Measurements from ENCODE around the gene TSKS.

Gene TSKS, protein sequence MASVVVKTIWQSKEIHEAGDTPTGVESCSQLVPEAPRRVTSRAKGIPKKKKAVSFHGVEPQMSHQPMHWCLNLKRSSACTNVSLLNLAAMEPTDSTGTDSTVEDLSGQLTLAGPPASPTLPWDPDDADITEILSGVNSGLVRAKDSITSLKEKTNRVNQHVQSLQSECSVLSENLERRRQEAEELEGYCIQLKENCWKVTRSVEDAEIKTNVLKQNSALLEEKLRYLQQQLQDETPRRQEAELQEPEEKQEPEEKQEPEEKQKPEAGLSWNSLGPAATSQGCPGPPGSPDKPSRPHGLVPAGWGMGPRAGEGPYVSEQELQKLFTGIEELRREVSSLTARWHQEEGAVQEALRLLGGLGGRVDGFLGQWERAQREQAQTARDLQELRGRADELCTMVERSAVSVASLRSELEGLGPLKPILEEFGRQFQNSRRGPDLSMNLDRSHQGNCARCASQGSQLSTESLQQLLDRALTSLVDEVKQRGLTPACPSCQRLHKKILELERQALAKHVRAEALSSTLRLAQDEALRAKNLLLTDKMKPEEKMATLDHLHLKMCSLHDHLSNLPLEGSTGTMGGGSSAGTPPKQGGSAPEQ

GRCh38 chr19:49763230-49763629, at the start of gene TSKS:
Gene TSKS, minus strand, starts transcription at chr19:49763306. Its CDS starts 59 bp downstream, at chr19:49763247.
- Histone ChIP-seq H3K9ac (ENCODE audit: low read depth, low read length) (no peak within 1 kb of the TSS), H3K27me3 (ENCODE audit: control insufficient read depth, insufficient read depth, low read length) (no peaks in the 10 kb centered on the region), H3K4me3 (ENCODE audit: low read depth, low read length) (no peak within 1 kb of the TSS), H3K27ac (ENCODE audit: low read depth, low read length) (no peak within 1 kb of the TSS), H3K4me1 (ENCODE audit: control insufficient read depth, insufficient read depth, low read length) (peaks cover 16% of the 10 kb centered on the region; the same call in 1 of the 2 replicates), H3K9me3 (ENCODE audit: control insufficient read depth, insufficient read depth, low read length) (no peaks in the 10 kb centered on the region), H3K36me3 (ENCODE audit: control insufficient read depth, insufficient read depth, low read length) (no peaks in the 10 kb centered on the region)

GRCh38 chr19:49812452-49812996, 49.4 kb upstream of the TSKS start:
- H3K27me3 ChIP-seq (ENCODE audit: control insufficient read depth, insufficient read depth, low read length): no peaks in the 10 kb centered on the region
- H3K27ac ChIP-seq (ENCODE audit: low read depth, low read length): peak overlapping the region; percentile 97
- H3K9ac ChIP-seq (ENCODE audit: low read depth, low read length): peak overlapping the region; percentile 74
- peaks cover under 1% of the 10 kb centered on the region; the same call in 1 of the 2 replicates for H3K36me3 ChIP-seq (ENCODE audit: control insufficient read depth, insufficient read depth, low read length)
- H3K9me3 ChIP-seq (ENCODE audit: control insufficient read depth, insufficient read depth, low read length): no peaks in the 10 kb centered on the region
- peaks cover 12% of the 10 kb centered on the region for H3K4me1 ChIP-seq (ENCODE audit: control insufficient read depth, insufficient read depth, low read length)
- H3K4me3 ChIP-seq (ENCODE audit: low read depth, low read length): peak overlapping the region; percentile 74

- Histone ChIP-seq H3K4me1 (ENCODE audit: control insufficient read depth, insufficient read depth, low read length) (peaks cover 12% of the 10 kb centered on the region), H3K9ac (ENCODE audit: low read depth, low read length) (no peak overlapping the region), H3K36me3 (ENCODE audit: control insufficient read depth, insufficient read depth, low read length) (peaks cover 7% of the 10 kb centered on the region), H3K4me3 (ENCODE audit: low read depth, low read length) (no peak overlapping the region), H3K9me3 (ENCODE audit: control insufficient read depth, insufficient read depth, low read length) (no peaks in the 10 kb centered on the region), H3K27ac (ENCODE audit: low read depth, low read length) (no peak overlapping the region), H3K27me3 (ENCODE audit: control insufficient read depth, insufficient read depth, low read length) (no peaks in the 10 kb centered on the region)
Observed at GRCh38 chr19:49811328-49811727, 48.2 kb upstream of the TSKS start.

- no peaks in the 10 kb centered on the region for H3K27me3 ChIP-seq (ENCODE audit: control insufficient read depth, insufficient read depth, low read length)
- H3K9me3 ChIP-seq (ENCODE audit: control insufficient read depth, insufficient read depth, low read length): no peaks in the 10 kb centered on the region
- peaks cover 12% of the 10 kb centered on the region for H3K4me1 ChIP-seq (ENCODE audit: control insufficient read depth, insufficient read depth, low read length)
- no peak overlapping the region for H3K9ac ChIP-seq (ENCODE audit: low read depth, low read length)
- H3K27ac ChIP-seq (ENCODE audit: low read depth, low read length): no peak overlapping the region
- peak overlapping the region; percentile 78; the same call in 1 of the 2 replicates for H3K4me3 ChIP-seq (ENCODE audit: low read depth, low read length)
- H3K36me3 ChIP-seq (ENCODE audit: control insufficient read depth, insufficient read depth, low read length): peaks cover 7% of the 10 kb centered on the region
Observed at GRCh38 chr19:49809941-49810389, 46.9 kb upstream of the TSKS start.

GRCh38 chr19:49809160-49809940, 46.2 kb upstream of the TSKS start:
- H3K4me1 ChIP-seq (ENCODE audit: control insufficient read depth, insufficient read depth, low read length): peaks cover 12% of the 10 kb centered on the region
- peaks cover 7% of the 10 kb centered on the region for H3K36me3 ChIP-seq (ENCODE audit: control insufficient read depth, insufficient read depth, low read length)
- no peaks in the 10 kb centered on the region for H3K27me3 ChIP-seq (ENCODE audit: control insufficient read depth, insufficient read depth, low read length)
- peak overlapping the region; percentile 40 for H3K27ac ChIP-seq (ENCODE audit: low read depth, low read length)
- H3K4me3 ChIP-seq (ENCODE audit: low read depth, low read length): peak overlapping the region; percentile 78
- H3K9me3 ChIP-seq (ENCODE audit: control insufficient read depth, insufficient read depth, low read length): no peaks in the 10 kb centered on the region
- H3K9ac ChIP-seq (ENCODE audit: low read depth, low read length): no peak overlapping the region; the same call in 1 of the 2 replicates

- no peaks in the 10 kb centered on the region for H3K9me3 ChIP-seq (ENCODE audit: control insufficient read depth, insufficient read depth, low read length)
- H3K27me3 ChIP-seq (ENCODE audit: control insufficient read depth, insufficient read depth, low read length): no peaks in the 10 kb centered on the region
- H3K4me3 ChIP-seq (ENCODE audit: low read depth, low read length): peak overlapping the region; percentile 78
- peak overlapping the region; percentile 59 for H3K27ac ChIP-seq (ENCODE audit: low read depth, low read length)
- H3K9ac ChIP-seq (ENCODE audit: low read depth, low read length): no peak overlapping the region; the same call in 1 of the 2 replicates
- peaks cover 10% of the 10 kb centered on the region for H3K4me1 ChIP-seq (ENCODE audit: control insufficient read depth, insufficient read depth, low read length)
- H3K36me3 ChIP-seq (ENCODE audit: control insufficient read depth, insufficient read depth, low read length): peaks cover 10% of the 10 kb centered on the region
Observed at GRCh38 chr19:49808711-49809159, 45.6 kb upstream of the TSKS start.

- Histone ChIP-seq H3K9me3 (ENCODE audit: control insufficient read depth, insufficient read depth, low read length) (no peaks in the 10 kb centered on the region), H3K27me3 (ENCODE audit: control insufficient read depth, insufficient read depth, low read length) (no peaks in the 10 kb centered on the region), H3K9ac (ENCODE audit: low read depth, low read length) (no peak overlapping the region), H3K27ac (ENCODE audit: low read depth, low read length) (peak overlapping the region; percentile 59), H3K4me1 (ENCODE audit: control insufficient read depth, insufficient read depth, low read length) (peaks cover 10% of the 10 kb centered on the region), H3K4me3 (ENCODE audit: low read depth, low read length) (peak overlapping the region; percentile 51; the same call in 1 of the 2 replicates), H3K36me3 (ENCODE audit: control insufficient read depth, insufficient read depth, low read length) (peaks cover 17% of the 10 kb centered on the region)
Observed at GRCh38 chr19:49807904-49808675, 45.0 kb upstream of the TSKS start.

- H3K9me3 ChIP-seq (ENCODE audit: control insufficient read depth, insufficient read depth, low read length): no peaks in the 10 kb centered on the region
- H3K4me3 ChIP-seq (ENCODE audit: low read depth, low read length): no peak overlapping the region
- no peak overlapping the region for H3K27ac ChIP-seq (ENCODE audit: low read depth, low read length)
- H3K9ac ChIP-seq (ENCODE audit: low read depth, low read length): no peak overlapping the region
- no peaks in the 10 kb centered on the region for H3K27me3 ChIP-seq (ENCODE audit: control insufficient read depth, insufficient read depth, low read length)
- H3K4me1 ChIP-seq (ENCODE audit: control insufficient read depth, insufficient read depth, low read length): peaks cover 12% of the 10 kb centered on the region
- H3K36me3 ChIP-seq (ENCODE audit: control insufficient read depth, insufficient read depth, low read length): peaks cover 22% of the 10 kb centered on the region
Observed at GRCh38 chr19:49807058-49807903, 44.2 kb upstream of the TSKS start.

GRCh38 chr19:49806620-49806959, 43.5 kb upstream of the TSKS start:
- Histone ChIP-seq H3K36me3 (ENCODE audit: control insufficient read depth, insufficient read depth, low read length) (peaks cover 22% of the 10 kb centered on the region), H3K9me3 (ENCODE audit: control insufficient read depth, insufficient read depth, low read length) (no peaks in the 10 kb centered on the region), H3K27ac (ENCODE audit: low read depth, low read length) (no peak overlapping the region), H3K4me1 (ENCODE audit: control insufficient read depth, insufficient read depth, low read length) (peaks cover 12% of the 10 kb centered on the region), H3K9ac (ENCODE audit: low read depth, low read length) (no peak overlapping the region), H3K27me3 (ENCODE audit: control insufficient read depth, insufficient read depth, low read length) (no peaks in the 10 kb centered on the region), H3K4me3 (ENCODE audit: low read depth, low read length) (no peak overlapping the region)

Data from HUES48 (cell line).